ENCODE data around the gene RAPGEF4. TPM values are rescaled to one million over a fixed set of nuclear protein-coding genes. Genes with fewer than 3 reads are reported as not detected.

The RAPGEF4 gene
- total RNA-seq, 1 experiment from 2014 or later: 0.23 TPM

DNA sequence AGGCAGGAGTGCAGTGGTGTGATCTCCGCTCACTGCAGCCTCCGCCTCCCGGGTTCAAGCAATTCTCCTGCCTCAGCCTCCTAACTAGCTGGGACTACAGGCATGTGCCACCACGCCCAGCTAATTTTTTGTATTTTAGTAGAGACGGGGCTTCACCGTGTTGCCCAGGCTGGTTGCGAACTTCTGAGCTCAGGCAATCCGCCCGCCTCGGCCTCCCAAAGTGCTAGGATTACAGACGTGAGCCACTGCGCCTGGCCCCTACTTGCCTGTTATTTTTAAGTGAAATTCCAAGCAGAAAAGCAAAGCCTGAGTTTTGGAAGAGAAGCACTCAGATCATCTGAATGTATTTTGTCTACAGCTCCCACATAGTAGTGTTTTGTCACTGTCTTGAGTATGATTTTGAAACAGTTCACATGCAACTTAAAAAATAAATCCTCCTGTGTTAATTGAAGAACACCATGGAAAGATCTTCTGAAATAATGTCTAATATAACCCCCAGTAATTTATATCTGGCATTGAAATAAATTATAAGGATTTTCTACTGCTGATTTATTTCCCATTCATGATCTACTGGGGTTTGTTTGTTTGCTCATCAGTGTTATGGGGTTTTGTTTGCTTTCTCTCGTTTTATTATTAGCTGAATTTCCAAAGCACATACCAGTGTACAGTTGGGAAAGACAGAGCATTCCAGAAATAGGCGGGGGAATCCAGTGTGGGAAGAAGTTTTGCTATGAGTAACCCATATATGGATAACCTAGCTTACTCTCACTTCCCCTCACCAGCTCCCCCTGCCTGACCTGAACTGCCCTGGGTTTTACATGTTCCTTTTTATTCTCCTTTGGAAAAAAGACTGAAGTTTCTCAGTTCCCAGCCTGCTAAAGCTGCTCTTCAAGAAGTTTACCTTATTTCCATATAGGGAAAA lies 259.9 kb downstream of the RAPGEF4 start:
- DNase-seq (ENCODE audit: low read depth): peak; percentile 87

DNA sequence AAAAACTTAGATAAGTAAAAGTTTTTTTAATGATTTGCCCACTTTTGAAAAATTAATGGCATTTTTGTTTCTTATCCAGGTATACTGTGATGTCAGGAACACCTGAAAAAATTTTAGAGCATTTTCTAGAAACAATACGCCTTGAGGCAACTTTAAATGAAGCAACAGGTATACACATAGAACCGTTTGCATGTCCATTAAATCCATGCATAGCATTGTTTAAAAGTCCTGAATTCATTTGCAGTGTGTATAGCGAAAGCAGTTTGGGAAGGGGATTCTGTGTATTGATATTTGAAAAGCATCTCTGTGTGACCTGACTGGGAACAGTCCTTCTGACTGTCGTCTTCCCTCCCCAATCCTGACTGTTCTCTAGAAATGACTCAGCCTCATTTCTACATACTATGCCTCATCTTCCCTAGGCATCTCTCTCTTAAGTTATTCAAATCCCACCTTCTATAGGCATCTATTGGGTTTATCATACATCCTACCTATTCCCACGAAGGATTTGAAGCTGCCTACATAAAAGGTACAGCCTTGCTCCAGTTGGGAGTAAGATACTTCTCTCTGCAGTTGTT lies 260.8 kb downstream of the RAPGEF4 start:
- DNase-seq (ENCODE audit: low read depth): peak; percentile 18

DNA sequence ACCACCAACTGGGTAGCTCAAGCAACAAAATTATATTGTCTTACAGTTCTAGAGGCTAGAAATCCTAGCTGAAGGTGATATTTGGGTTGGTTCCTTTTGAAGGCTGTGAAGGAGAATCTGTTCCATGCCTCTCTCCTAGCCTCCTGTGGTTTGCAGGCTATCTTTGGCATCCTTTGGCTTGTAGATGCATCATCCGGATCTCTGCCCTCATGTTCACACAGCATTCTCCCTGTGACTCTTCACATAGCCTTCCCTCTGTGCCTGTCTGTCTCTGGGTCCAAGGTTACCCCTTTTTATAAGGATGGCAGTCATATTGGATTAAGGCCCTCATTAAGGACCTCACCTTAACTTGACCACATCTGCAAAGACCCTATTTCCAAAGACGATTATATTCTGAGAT lies 261.4 kb downstream of the RAPGEF4 start:
- DNase-seq (ENCODE audit: low read depth): peak; percentile 49

DNA sequence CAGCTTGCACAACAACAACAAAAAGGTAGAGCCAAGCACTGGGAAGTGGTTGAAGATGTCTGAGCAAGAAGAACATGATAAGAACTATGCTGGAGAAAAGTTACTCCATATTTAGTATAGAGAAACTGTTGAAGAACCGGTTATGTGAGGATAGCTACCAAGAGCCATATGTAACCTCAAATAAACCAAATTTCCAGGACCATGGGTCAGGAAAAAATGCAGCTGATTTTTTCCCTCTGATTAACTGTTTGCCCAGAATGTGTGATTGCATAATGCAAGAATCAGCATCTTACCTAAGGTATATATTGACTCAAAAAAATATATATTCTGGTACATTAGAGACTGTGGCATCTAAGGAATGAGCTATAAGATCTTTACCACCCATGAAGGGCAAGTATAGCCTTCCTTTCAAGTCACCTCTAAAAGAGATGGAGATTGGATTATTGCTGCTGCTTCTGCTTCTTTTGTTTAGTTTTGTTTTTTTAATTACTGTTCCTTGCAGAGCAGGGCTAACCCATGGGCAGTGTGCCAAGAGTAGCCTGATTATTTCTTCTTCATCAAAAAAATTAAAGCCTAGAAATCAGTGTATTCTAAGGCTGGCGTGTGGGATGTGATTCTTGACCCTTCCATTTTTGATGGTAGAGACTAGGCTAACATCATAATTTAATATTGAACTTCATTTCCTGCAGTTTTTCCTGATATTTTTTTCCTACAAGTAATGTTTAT lies 263.1 kb downstream of the RAPGEF4 start:
- no peak for DNase-seq (ENCODE audit: low read depth)

DNA sequence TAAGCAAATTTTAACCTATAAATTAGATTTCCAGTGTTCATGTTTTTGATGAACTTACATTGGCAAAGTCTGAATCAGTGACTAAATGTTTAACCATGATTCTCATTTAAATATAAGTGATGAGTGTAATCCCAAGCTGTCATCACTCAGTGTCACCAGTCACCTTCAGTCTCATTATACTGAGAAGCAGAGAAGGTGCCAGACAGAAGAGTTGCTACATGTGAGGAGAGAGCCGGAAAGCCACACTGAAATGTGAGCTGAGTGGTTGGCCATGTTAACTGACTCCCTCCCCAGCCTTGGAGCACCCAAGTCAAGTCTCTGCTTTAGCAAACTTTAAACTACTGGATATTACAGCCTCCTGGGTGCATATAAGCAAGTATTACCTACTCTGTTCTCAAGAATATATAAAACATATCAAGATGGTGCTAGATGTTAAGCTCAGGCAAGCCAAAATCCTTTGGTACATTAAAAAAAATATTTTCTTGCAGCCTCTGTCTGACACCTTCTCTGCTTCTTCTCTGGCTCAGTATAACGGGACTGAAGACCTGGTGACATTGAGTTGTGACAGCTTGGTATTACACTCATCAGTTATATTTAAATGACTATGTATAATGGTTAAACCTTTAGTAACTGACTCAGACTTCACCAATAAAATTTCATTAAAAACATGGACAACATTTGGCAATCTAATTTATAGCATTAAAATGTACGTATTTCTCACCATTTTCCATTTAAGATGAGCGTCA lies 264.2 kb downstream of the RAPGEF4 start:
- no peak for DNase-seq (ENCODE audit: low read depth)

DNA sequence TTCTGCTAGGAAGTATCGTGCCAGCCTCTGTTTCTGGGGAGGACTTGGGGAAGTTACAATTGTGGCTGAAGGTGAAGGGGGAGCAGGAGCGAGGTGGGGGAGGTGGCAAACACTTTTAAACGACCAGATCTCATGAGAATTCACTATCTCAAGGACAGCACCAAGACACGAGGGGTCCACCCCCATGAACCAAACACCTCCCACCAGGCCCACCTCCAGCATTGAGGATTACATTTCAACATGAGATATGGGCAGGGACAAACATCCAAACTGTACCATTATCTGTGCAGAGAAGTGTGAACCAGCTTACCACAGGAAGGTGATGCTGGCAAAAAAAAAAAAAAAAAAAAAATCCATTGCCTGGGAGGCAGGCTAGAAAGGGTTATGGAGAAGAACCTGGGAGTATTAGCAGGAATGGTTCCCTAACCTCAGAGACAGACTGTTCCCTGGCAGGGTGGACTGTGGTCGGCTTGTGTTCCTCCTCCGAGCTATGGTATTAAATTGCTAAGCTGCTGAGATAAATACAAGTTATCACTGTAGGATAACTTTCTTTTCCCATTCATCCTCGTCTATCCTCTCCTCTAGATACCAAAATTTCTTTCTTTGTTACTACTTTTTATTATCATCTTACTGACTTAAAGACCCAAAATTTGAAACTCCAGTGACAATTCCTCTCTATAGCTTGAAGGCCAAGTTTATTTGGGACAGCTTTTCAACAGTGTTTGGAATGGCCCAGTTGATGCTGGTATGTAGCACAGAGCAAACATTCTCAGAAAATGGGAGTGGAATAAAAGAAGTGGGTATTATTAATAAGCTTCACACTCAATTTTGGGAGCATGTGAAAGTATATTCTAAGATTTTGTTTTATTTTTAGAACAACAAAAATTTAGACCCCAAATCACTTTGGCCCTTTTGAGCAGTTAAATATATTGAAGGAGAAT lies 266.3 kb downstream of the RAPGEF4 start:
- peak; percentile 29 for DNase-seq (ENCODE audit: low read depth)

DNA sequence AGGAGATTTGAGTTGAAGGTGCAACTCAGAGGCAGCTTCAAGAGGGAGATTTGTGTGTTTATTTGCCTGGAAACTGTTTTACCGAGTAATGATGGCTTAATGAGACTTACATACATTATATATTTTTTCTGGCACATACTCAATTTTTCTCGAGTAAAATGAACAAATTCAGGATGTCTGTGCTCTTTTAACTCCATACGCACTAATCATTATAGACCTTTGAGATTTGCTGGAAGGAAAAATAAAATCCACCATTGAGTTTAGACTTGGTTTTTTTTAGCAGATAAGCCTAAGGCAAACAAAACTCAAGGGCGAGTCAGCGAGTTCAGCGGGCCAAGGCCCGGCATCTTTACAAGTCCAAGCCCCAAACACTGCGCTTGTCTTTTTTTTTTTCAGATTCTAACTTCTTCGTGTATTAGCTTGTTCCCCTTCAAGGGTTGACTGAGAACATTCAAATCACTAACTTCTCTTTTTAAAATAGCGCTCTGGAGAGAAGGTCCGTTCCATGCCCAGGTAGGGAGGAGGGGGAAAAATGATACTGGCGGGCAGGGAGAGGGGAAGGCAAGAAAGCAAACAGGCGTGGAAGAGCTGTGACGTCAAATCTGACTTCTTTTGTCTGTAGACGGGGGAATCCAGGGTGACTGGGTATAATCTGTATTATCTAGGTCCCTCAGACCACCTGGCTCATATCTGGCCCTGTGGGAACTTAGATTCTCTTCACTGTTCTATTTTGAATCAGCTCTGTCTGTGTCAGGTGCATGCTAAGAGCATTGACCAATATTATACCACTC lies 267.3 kb downstream of the RAPGEF4 start:
- DNase-seq (ENCODE audit: low read depth): no peak

DNA sequence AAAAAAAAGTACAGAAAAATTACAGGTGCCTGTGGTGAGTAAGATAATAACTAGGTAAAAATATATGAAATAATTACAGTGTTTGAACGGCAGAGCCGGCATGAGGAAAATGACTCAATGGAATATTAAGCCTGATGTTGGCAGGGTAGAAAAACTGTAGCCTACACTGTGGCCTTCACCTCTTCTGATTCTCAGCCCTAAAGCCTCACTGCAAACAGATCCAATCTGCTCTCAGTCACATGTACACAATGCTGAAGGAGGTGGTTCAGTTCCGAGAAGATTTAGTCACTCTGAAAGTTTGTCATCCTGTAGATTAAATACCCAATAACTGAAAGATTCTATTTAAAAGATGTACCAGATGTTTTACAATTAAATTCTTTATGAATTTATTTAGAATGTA lies 273.1 kb downstream of the RAPGEF4 start:
- DNase-seq (ENCODE audit: low read depth): no peak

DNA sequence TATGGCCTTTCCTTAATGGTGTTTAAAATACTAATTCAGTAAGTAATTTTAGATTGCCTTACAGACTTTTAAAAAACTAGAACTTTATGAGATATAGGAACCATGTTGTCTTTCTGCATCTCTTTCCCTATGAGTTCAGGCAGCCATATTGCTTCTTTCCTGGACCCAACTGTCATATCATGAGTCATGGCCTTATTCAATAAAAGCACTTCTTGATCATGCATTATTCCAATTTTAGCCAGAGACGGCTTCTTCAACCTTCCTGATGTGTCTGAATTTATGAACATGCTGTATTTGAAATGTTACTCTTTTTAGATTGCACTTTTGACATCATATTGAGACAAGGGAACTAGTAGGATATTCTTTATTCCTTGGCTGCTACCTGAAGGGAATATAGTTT lies 274.6 kb downstream of the RAPGEF4 start:
- no peak for DNase-seq (ENCODE audit: low read depth)

DNA sequence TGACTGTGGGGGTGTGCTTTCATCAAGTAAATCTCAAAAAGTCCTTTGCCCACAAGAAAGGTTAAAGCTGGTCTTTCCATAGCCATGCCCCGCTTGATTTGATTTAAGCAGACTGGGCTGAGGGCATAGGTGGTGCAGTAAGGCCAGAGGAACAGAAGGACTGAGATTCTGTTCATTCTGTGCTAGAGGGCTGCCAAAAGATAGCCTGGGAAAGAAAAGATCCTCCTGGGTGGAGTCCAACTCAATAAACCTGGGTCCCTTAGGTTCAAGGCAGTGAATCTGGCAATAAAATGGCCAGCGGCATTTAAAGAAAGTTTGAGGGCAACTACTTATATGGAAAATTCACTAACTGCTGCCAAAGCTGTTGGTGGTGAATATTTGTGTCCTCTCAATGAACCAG lies 280.8 kb downstream of the RAPGEF4 start:
- no peak for DNase-seq (ENCODE audit: low read depth)

DNA sequence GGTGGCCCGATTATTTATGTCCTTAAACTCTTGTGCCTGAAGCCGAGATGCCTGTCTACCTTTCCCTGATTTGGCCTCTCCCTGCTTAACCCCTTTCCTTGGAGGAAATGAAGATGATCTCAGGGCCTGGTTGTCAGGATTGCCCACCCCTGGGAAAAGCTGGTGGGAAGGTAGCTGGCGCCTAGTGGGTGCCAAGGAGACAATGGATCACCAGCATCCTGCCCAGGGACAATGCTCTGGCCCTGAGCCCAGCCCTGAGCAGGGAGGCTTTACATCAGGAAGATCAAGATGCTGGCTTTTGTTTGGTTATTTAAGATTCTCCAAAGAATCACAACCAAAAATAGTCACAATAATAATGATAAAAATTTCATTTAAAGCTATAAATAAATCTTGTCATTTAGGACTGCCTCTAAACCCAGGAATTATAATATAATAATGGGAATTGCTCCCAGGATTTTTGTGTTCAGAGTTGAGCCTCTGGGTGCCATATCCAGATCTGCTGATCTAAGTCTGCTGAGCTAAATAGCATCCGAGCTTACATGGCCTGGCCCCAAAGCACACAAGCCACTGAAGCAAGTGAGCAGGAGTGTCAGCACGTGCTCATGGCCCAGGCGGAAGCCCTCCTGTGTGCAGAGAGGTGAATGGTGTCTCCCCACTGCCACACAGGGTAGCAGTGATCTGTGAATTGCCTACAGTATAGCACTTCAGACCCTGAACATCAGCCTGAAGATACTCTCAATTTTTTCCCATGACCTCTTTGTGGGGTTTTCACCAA lies 282.2 kb downstream of the RAPGEF4 start:
- no peak for DNase-seq (ENCODE audit: low read depth)

DNA sequence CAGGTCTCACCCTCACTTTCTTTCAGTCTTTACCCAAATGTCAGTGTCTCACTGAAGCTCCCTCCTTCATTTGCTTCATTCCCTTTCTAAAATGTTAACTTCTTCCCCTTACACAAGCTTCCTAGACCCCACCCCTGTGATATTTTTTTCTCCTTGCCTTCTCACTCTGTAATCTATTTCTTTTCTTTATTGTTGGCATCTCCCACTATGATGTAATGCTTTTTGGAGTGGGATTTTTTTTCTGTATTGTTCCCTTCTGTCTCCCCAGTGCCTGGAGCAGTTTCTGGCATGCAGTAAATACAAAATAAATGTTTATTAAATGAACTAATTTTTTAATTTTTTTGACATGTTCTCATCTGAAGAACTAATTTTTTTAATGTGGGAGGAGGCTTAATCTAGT lies 284.1 kb downstream of the RAPGEF4 start:
- DNase-seq (ENCODE audit: low read depth): no peak

DNA sequence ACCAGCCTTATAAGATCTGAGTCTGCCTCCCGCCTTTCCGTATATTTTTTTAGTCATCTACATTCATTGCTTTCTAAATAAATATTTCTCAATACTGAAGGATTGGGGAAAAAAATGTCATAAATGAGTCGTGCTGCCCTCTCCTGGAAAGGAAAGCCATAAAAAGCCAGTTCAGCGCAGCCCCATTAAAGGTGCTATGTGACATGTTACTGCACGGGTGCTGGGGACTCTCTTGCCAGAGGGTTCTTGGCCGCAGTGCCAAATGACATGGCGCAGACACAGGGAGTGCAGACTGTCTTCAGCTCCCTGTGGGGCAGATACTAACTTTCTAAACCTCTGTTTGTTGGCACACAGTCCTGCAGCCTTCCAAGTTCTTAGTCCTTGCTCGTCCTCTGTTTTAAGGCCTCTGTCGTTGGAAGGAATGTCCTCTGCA lies 286.3 kb downstream of the RAPGEF4 start:
- peak; percentile 14 for DNase-seq (ENCODE audit: low read depth)

DNA sequence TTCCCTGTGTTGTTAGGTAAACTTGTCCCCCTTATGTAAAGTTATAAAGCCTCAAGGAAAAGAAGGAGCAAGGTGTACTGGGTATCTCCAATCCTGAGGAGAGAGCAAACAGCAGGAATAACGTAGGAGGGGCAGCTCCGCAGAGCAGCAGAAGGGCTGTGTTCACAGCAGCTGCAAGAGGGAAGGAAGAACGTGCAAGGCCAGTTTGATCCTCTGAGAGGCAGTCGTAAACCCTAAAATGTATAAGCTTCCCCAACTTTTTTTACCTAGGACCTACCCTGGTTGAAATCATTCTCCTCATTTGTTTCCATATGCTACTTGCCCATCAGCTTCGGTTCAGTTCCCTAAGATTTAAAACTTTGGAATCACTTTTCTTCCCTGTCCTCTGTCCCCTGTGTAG lies 288.1 kb downstream of the RAPGEF4 start:
- DNase-seq (ENCODE audit: low read depth): no peak

DNA sequence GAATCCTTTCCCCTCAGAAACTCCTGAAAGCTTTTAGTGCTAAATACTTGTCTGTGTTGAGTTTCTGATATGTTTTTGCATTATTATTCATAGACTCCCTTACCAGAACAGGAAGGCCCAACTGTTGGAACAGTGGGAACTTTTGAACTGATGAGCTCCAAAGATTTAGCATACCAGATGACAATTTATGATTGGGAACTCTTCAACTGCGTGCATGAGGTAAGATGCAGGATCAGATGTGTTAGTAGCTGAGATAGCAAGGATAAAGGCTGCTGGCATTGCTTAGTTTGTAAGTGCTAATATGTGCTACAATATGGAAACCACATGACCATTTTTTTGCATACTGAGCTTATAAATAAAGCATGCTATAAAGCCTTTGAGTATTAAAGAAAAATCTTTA lies 290.8 kb downstream of the RAPGEF4 start:
- DNase-seq (ENCODE audit: low read depth): no peak

DNA sequence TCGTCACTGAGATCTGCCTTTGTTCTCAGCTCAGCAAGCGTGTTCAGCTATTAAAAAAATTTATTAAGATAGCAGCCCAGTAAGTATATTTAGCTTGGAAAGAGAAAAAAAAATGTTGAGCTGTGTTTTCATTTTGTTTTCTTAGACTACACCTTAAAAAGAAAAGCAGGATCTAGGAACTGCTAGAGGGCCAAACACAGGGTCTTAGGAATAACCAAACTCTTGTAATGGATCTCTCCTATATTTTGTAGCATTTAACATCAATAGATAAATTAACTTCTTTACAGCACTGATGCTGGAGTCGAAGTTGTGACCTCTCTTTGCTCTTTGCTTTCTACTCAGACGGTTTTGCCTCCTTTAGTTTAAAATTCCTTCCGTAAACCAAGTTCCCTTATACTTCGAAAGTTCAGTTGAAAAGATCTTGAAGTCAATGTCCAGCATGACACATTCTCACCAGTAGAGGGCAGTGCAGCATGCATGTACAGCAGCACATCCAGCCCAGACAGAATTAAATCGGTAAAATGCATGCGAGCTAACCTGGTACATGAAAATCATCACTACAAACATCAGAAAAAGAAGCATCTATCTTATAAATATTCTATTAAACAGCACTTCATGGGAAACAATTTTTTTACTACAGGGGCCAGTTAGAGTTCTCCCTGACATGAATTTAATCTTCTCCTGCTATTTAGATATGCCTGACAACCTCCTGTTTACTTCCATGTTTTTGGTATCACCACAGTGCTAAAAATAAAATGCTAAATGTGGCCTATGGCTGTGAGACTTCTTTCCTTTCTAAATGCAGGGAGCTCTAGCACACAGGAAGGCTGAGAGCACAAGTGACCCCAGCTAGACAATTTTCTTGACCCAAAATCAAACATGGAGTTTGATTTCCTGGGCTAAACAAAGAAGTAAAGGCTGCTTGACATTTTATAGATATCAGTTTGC lies 291.8 kb downstream of the RAPGEF4 start:
- peak; percentile 79 for DNase-seq (ENCODE audit: low read depth)

DNA sequence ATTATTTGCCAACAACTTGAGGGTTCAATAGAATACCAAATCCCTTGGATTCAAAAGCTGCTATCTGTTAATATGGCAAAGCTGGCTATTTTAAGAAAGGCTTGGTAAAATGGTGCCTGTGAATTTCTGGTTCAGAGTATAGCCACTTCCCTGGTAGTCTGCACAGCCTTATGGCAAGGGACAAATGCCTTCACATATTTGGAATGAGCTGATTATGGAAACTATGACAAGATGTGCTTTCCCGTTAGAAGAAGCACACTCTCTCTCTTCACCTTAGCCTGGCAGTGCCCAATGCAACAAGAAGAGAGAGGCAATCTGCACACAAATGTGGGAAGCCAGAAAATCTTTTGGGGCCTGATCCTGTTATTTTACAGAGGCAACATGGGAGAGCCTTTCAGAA lies 292.5 kb downstream of the RAPGEF4 start:
- DNase-seq (ENCODE audit: low read depth): no peak

DNA sequence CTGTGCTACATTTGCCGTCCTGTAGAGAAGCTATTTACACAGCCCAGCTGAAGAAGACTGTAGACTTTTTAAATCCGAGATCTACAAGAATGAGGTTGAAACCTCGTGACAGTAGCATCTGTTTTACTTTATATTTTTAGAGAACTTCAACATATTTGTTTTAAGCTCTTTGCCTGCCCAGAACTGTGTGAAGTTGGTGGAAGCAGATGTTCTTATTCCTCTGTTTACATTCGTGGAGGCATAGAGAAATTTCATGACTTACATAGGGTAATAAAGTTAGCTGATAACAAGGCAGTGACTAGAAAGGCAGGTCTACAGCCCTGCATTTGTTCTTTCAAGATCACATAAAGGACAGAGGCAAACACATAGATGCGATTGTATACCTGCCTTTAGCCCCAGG lies 293.0 kb downstream of the RAPGEF4 start:
- no peak for DNase-seq (ENCODE audit: low read depth)
